ENCODE data around the gene NLN. TPM values are rescaled to one million over a fixed set of nuclear protein-coding genes. Genes with fewer than 3 reads are reported as not detected.

Gene NLN
- total and polyA plus RNA-seq, 2 of the 13 experiments (the other 11 are each of a cell fraction or from before 2014, with no cell fraction given): 11.9 to 36.7 TPM

GRCh38 chr5:65867542-65868195 lies 145.7 kb downstream of the NLN start:
- H2AFZ ChIP-seq (ENCODE audit: low read length): no peak overlapping the region
- H3K4me3 ChIP-seq (replicated peaks in 1 of 3; ENCODE audit: insufficient read depth in 1 of 3, low read depth in 2 of 3, low read length in 3 of 3): peak overlapping the region in 2 of 3 experiments; percentile 13 to 40; a peak in 2 of 6 replicates
- H3K4me1 ChIP-seq (ENCODE audit: insufficient read depth, low read length): peaks cover 17% of the 10 kb centered on the region
- intact Hi-C loops (cut with micrococcal nuclease; ENCODE audit: unreplicated experiment) (no loop called here), in situ Hi-C loops (cut with HindIII; ENCODE audit: extremely low pct_ligation_motif_present, low pct_unique_long_range_greater_than_20kb) (no loop called here)
- POLR2A ChIA-PET: no interaction called here
- no peaks in the 10 kb centered on the region for H3K36me3 ChIP-seq (replicated peaks in 1 of 2; ENCODE audit: control insufficient read depth in 1 of 2, insufficient read depth in 2 of 2, low read length in 2 of 2)
- peak overlapping the region; percentile 65 for H3K4me2 ChIP-seq (ENCODE audit: low read depth, low read length)
- no peaks in the 10 kb centered on the region for H3K79me2 ChIP-seq (ENCODE audit: insufficient read depth, low read length)
- WGBS (ENCODE audit: low lambda C conversion rate): 0% methylated on average over 11 of the region's 11 CpGs
- no peaks in the 10 kb centered on the region for H3K9me3 ChIP-seq (ENCODE audit: low read length)
- no peaks in the 10 kb centered on the region for H4K20me1 ChIP-seq (ENCODE audit: insufficient read depth, low read length)
- FAIRE-seq (no peak), ATAC-seq (peak; percentile 93), DNase-seq (ENCODE audit: low spot score) (peak; percentile 58)
- no peak overlapping the region for H3K9ac ChIP-seq (ENCODE audit: insufficient read depth, low read depth, low read length)
- BruUV-seq (replicated peaks): no TSS peak
- CTCF ChIA-PET (ENCODE audit: low intra/inter-chr PET ratio, low total read pairs): no interaction called here
- no peaks in the 10 kb centered on the region; a peak in 2 of 5 replicates for H3K27me3 ChIP-seq (ENCODE audit: control insufficient read depth in 1 of 2, insufficient read depth in 2 of 2, low read length in 2 of 2)
- no peak overlapping the region for H3K27ac ChIP-seq (ENCODE audit: extremely low read length, insufficient read depth, low read length)
- TF ChIP-seq, protein P1, sequence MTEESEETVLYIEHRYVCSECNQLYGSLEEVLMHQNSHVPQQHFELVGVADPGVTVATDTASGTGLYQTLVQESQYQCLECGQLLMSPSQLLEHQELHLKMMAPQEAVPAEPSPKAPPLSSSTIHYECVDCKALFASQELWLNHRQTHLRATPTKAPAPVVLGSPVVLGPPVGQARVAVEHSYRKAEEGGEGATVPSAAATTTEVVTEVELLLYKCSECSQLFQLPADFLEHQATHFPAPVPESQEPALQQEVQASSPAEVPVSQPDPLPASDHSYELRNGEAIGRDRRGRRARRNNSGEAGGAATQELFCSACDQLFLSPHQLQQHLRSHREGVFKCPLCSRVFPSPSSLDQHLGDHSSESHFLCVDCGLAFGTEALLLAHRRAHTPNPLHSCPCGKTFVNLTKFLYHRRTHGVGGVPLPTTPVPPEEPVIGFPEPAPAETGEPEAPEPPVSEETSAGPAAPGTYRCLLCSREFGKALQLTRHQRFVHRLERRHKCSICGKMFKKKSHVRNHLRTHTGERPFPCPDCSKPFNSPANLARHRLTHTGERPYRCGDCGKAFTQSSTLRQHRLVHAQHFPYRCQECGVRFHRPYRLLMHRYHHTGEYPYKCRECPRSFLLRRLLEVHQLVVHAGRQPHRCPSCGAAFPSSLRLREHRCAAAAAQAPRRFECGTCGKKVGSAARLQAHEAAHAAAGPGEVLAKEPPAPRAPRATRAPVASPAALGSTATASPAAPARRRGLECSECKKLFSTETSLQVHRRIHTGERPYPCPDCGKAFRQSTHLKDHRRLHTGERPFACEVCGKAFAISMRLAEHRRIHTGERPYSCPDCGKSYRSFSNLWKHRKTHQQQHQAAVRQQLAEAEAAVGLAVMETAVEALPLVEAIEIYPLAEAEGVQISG (CRISPR knock-in tag; IDR thresholded peaks at IDR 0.05): no peak
- TF ChIP-seq ZNF564 (CRISPR knock-in tag; IDR thresholded peaks at IDR 0.05) (no peak), ZNF567 (CRISPR knock-in tag; IDR thresholded peaks at IDR 0.05; ENCODE audit: borderline replicate concordance) (no peak), MIXL1 (CRISPR knock-in tag; IDR thresholded peaks at IDR 0.05) (no peak), GATA4 (IDR thresholded peaks at IDR 0.05; ENCODE audit: borderline replicate concordance, low read depth) (no peak), MYC (CRISPR knock-in tag; IDR thresholded peaks at IDR 0.05; ENCODE audit: borderline replicate concordance) (no peak), HNF1A (IDR thresholded peaks at IDR 0.05; ENCODE audit: low read depth) (no peak), HNF1A (CRISPR knock-in tag; IDR thresholded peaks at IDR 0.05; ENCODE audit: borderline replicate concordance) (no peak), HOXA9 (CRISPR knock-in tag; IDR thresholded peaks at IDR 0.05; ENCODE audit: borderline replicate concordance) (no peak), GPBP1L1 (CRISPR knock-in tag; IDR thresholded peaks at IDR 0.05) (no peak), ZNF432 (CRISPR knock-in tag; IDR thresholded peaks at IDR 0.05; ENCODE audit: borderline replicate concordance) (no peak)
- TF ChIP-seq, protein P2, sequence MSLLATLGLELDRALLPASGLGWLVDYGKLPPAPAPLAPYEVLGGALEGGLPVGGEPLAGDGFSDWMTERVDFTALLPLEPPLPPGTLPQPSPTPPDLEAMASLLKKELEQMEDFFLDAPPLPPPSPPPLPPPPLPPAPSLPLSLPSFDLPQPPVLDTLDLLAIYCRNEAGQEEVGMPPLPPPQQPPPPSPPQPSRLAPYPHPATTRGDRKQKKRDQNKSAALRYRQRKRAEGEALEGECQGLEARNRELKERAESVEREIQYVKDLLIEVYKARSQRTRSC (CRISPR knock-in tag; IDR thresholded peaks at IDR 0.05; ENCODE audit: low read depth): no peak
- TF ChIP-seq, protein P3, sequence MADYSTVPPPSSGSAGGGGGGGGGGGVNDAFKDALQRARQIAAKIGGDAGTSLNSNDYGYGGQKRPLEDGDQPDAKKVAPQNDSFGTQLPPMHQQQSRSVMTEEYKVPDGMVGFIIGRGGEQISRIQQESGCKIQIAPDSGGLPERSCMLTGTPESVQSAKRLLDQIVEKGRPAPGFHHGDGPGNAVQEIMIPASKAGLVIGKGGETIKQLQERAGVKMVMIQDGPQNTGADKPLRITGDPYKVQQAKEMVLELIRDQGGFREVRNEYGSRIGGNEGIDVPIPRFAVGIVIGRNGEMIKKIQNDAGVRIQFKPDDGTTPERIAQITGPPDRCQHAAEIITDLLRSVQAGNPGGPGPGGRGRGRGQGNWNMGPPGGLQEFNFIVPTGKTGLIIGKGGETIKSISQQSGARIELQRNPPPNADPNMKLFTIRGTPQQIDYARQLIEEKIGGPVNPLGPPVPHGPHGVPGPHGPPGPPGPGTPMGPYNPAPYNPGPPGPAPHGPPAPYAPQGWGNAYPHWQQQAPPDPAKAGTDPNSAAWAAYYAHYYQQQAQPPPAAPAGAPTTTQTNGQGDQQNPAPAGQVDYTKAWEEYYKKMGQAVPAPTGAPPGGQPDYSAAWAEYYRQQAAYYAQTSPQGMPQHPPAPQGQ (CRISPR knock-in tag; IDR thresholded peaks at IDR 0.05; ENCODE audit: borderline replicate concordance): no peak

Measured in HepG2 (cell line).